ENCODE measurements around the gene PPP3CA. TPM values are rescaled to one million over a fixed set of nuclear protein-coding genes. Genes with fewer than 3 reads are reported as not detected.

The PPP3CA gene
- total RNA-seq, 1 donor from 2014 or later = 48.0 TPM

DNA sequence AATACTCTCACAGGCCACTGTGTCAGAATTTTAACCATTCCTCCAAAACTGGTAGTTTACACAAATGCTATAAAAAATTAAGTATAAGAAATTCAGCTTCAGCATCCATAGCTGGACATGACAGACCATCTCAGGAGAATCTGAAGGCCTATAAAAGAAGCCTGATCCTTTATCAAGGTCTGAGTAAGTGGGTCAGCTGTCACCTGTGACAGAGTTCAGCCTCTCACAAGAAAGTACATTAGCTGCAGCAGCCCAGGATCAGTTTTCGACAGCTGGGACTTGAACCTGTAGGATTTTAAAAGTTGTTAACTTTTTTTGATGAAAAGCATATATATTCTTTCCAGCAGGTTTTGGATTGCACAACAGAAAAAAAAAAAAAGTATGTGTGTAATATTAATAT is 60.7 kb downstream of the PPP3CA start:
- no peaks in the 10 kb centered on the region for H3K36me3 ChIP-seq
- H3K4me3 ChIP-seq = no peak overlapping the region
- intact Hi-C loops (cut with DNase I) = no loop called here
- DNase-seq (no peak), ATAC-seq (no peak)
- no peaks in the 10 kb centered on the region for H3K27me3 ChIP-seq
- H3K27ac ChIP-seq = no peak overlapping the region
- no peaks in the 10 kb centered on the region for H3K9me3 ChIP-seq
- TF ChIP-seq, protein P1, sequence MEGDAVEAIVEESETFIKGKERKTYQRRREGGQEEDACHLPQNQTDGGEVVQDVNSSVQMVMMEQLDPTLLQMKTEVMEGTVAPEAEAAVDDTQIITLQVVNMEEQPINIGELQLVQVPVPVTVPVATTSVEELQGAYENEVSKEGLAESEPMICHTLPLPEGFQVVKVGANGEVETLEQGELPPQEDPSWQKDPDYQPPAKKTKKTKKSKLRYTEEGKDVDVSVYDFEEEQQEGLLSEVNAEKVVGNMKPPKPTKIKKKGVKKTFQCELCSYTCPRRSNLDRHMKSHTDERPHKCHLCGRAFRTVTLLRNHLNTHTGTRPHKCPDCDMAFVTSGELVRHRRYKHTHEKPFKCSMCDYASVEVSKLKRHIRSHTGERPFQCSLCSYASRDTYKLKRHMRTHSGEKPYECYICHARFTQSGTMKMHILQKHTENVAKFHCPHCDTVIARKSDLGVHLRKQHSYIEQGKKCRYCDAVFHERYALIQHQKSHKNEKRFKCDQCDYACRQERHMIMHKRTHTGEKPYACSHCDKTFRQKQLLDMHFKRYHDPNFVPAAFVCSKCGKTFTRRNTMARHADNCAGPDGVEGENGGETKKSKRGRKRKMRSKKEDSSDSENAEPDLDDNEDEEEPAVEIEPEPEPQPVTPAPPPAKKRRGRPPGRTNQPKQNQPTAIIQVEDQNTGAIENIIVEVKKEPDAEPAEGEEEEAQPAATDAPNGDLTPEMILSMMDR (IDR thresholded peaks at IDR 0.05) = no peak
- peaks cover 60% of the 10 kb centered on the region for H3K4me1 ChIP-seq

- Histone ChIP-seq H3K36me3 (no peaks in the 10 kb centered on the region), H3K4me1 (peaks cover 59% of the 10 kb centered on the region), H3K27ac (no peak overlapping the region), H3K9me3 (no peaks in the 10 kb centered on the region), H3K4me3 (no peak overlapping the region), H3K27me3 (no peaks in the 10 kb centered on the region)
- DNase-seq = no peak
- intact Hi-C loops (cut with DNase I) = no loop called here
- TF ChIP-seq, protein P1 (IDR thresholded peaks at IDR 0.05) = no peak
- ATAC-seq = no peak
These were observed 61.3 kb downstream of the PPP3CA start for GRCh38 chr4:101285985-101286384.

DNA sequence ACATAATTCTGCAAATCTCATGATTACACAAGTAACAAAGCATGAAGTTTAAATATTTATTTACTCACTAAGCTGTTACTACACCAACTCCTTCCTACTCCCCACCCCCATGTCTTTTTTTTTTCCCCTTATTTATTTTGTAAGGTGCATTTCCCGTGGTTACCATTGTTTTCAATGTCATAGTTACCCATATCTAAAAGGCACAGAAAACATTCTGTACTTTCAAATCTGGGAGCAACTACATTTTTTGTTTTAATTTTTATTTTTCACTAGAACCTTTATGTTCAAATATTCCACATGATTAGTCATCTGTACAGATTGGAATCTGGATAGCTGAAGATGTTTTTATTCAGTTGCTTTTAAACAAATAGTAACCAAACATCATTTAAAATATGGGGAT is 62.8 kb downstream of the PPP3CA start:
- Histone ChIP-seq H3K9me3 (no peaks in the 10 kb centered on the region), H3K27ac (no peak overlapping the region), H3K27me3 (no peaks in the 10 kb centered on the region), H3K4me1 (peaks cover 61% of the 10 kb centered on the region), H3K36me3 (no peaks in the 10 kb centered on the region), H3K4me3 (no peak overlapping the region)
- intact Hi-C loops (cut with DNase I) = no loop called here
- DNase-seq (no peak), ATAC-seq (peak; percentile 37)
- TF ChIP-seq, protein P1 (IDR thresholded peaks at IDR 0.05) = no peak

DNA sequence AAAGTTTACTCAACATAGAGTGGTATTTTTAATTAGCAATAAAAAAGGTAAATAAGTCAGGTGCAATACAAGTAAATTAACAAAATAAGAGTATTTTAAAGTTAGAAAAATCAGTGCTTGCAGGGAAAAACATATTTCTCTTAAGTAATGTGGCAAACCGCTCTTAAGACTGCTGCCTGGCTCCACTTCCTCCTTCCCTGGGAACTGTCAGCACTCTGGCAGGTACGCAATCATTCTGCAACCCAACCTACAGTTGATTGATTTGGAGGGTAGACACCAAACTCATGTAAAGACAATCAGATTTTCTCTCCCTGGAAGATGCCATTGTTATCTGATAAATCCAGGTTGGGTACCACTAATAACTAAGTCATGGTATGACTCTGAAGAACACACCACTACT is 63.9 kb downstream of the PPP3CA start:
- no peak overlapping the region for H3K27ac ChIP-seq
- ATAC-seq (peak; percentile 73), DNase-seq (no peak)
- TF ChIP-seq, protein P1 (IDR thresholded peaks at IDR 0.05) = no peak
- intact Hi-C loops (cut with DNase I) = no loop called here
- H3K27me3 ChIP-seq = no peaks in the 10 kb centered on the region
- H3K36me3 ChIP-seq = no peaks in the 10 kb centered on the region
- H3K4me1 ChIP-seq = peaks cover 50% of the 10 kb centered on the region
- H3K9me3 ChIP-seq = no peaks in the 10 kb centered on the region
- H3K4me3 ChIP-seq = no peak overlapping the region

- H3K27ac ChIP-seq = peak overlapping the region; percentile 11
- TF ChIP-seq, protein P1 (IDR thresholded peaks at IDR 0.05) = no peak
- DNase-seq (no peak), ATAC-seq (peak; percentile 69)
- intact Hi-C loops (cut with DNase I) = no loop called here
- no peaks in the 10 kb centered on the region for H3K9me3 ChIP-seq
- no peaks in the 10 kb centered on the region for H3K27me3 ChIP-seq
- no peak overlapping the region for H3K4me3 ChIP-seq
- no peaks in the 10 kb centered on the region for H3K36me3 ChIP-seq
- peaks cover 39% of the 10 kb centered on the region for H3K4me1 ChIP-seq
These were observed 65.1 kb downstream of the PPP3CA start for GRCh38 chr4:101282076-101282844.
